Tibial artery (tissue), 4 donors: Measurements from ENCODE around the gene UNC5A.

Experiments
- DNase-seq, 2 donors: peaks; one replicate each; pipeline ENCODE4 v3.0.0-alpha.2; 2019
- H3K27ac ChIP-seq, 2 donors: fragments of 200-600 bp; sonication (generic) in 1 of 2; 1 replicate in 1 of 2; 2 replicates in 1 of 2; pipeline ENCODE4 v1.5.1; 2018 to 2019; ENCODE audit warnings: mild to moderate bottlenecking in 1 of 2
- H3K27me3 ChIP-seq, 2 donors: fragments of 200-600 bp; sonication (generic) in 1 of 2; one replicate each; pipeline versions ENCODE4 v1.5.1 to v1.6.0; 2016 to 2019
- H3K36me3 ChIP-seq, 3 donors: fragments of 200-600 bp; sonication (generic) in 2 of 3; one replicate each; pipeline ENCODE4 v1.5.1; 2016 to 2019; ENCODE audit warnings: mild to moderate bottlenecking in 2 of 3
- H3K4me1 ChIP-seq, 4 donors: fragments of 200-600 bp; sonication (generic) in 2 of 4; 1 replicate in 3 of 4; 2 replicates in 1 of 4; pipeline ENCODE4 v1.5.1; 2016 to 2019
- H3K4me3 ChIP-seq, 2 donors: fragments of 200-600 bp; sonication (generic) in 1 of 2; 1 replicate in 1 of 2; 2 replicates in 1 of 2; pipeline ENCODE4 v1.5.1; 2018 to 2019; ENCODE audit warnings: mild to moderate bottlenecking in 2 of 2
- H3K9me3 ChIP-seq, 3 donors: fragments of 200-600 bp; sonication (generic) in 1 of 3; one replicate each; pipeline ENCODE4 v1.5.1; 2016 to 2019
- CTCF ChIP-seq, 2 experiments: fragments of 200-600 bp in 1 of 2; fragments of 450-650 bp in 1 of 2; IDR thresholded peaks; one replicate each; pipeline ENCODE4 v1.5.1; 2017 to 2019; ENCODE audit warnings: antibody characterized with exemption in 2 of 2, mild to moderate bottlenecking in 1 of 2, moderate library complexity in 1 of 2
- intact Hi-C: fragments of 100-400 bp; cut with DNase I; formaldehyde crosslinking; loops from one replicate; pipeline ENCODE4 v1.15.0; 2023; ENCODE audit warnings: low total_unique reads

The UNC5A gene

GRCh38 chr5:176846335-176847140 lies 36.2 kb downstream of the UNC5A start:
- no peak for DNase-seq
- Histone ChIP-seq H3K4me1 (no peaks in the 10 kb centered on the region), H3K36me3 (no peaks in the 10 kb centered on the region), H3K27ac (no peak overlapping the region), H3K4me3 (no peak overlapping the region), H3K9me3 (no peaks in the 10 kb centered on the region), H3K27me3 (peaks cover 0 to 94% of the 10 kb centered on the region in 2 donors)
- no peak for TF ChIP-seq CTCF (IDR thresholded peaks at IDR 0.05)
- intact Hi-C loops: no loop called here

GRCh38 chr5:176847148-176847547 lies 36.8 kb downstream of the UNC5A start:
- H3K4me3 ChIP-seq: no peak overlapping the region
- H3K36me3 ChIP-seq: no peaks in the 10 kb centered on the region
- H3K27me3 ChIP-seq: peaks cover 0 to 92% of the 10 kb centered on the region in 2 donors
- no peak for TF ChIP-seq CTCF (IDR thresholded peaks at IDR 0.05)
- no peaks in the 10 kb centered on the region for H3K4me1 ChIP-seq
- no peak for DNase-seq
- no peaks in the 10 kb centered on the region for H3K9me3 ChIP-seq
- no peak overlapping the region for H3K27ac ChIP-seq
- intact Hi-C loops: no loop called here

- H3K27ac ChIP-seq: no peak overlapping the region
- no peaks in the 10 kb centered on the region for H3K4me1 ChIP-seq
- H3K27me3 ChIP-seq: peaks cover 0 to 91% of the 10 kb centered on the region in 2 donors
- TF ChIP-seq CTCF (IDR thresholded peaks at IDR 0.05): no peak
- no peak overlapping the region for H3K4me3 ChIP-seq
- no peak for DNase-seq
- no peaks in the 10 kb centered on the region for H3K9me3 ChIP-seq
- intact Hi-C loops: no loop called here
- no peaks in the 10 kb centered on the region for H3K36me3 ChIP-seq
Observed at GRCh38 chr5:176847726-176848290, 37.4 kb downstream of the UNC5A start.

GRCh38 chr5:176848651-176849050 lies 38.3 kb downstream of the UNC5A start:
- no peak overlapping the region for H3K27ac ChIP-seq
- intact Hi-C loops: no loop called here
- DNase-seq: no peak
- no peak for TF ChIP-seq CTCF (IDR thresholded peaks at IDR 0.05)
- H3K36me3 ChIP-seq: no peaks in the 10 kb centered on the region
- no peak overlapping the region for H3K4me3 ChIP-seq
- H3K27me3 ChIP-seq: peaks cover 0 to 90% of the 10 kb centered on the region in 2 donors
- no peaks in the 10 kb centered on the region for H3K9me3 ChIP-seq
- H3K4me1 ChIP-seq: no peaks in the 10 kb centered on the region

- no peak for TF ChIP-seq CTCF (IDR thresholded peaks at IDR 0.05)
- Histone ChIP-seq H3K9me3 (no peaks in the 10 kb centered on the region), H3K27ac (no peak overlapping the region), H3K36me3 (no peaks in the 10 kb centered on the region), H3K4me3 (no peak overlapping the region), H3K27me3 (peaks cover 0 to 80% of the 10 kb centered on the region in 2 donors), H3K4me1 (no peaks in the 10 kb centered on the region)
- intact Hi-C loops: no loop called here
- no peak for DNase-seq
Observed at GRCh38 chr5:176849611-176850227, 39.4 kb downstream of the UNC5A start.
